ENCODE measurements around the gene PITX3.

The PITX3 gene

DNA sequence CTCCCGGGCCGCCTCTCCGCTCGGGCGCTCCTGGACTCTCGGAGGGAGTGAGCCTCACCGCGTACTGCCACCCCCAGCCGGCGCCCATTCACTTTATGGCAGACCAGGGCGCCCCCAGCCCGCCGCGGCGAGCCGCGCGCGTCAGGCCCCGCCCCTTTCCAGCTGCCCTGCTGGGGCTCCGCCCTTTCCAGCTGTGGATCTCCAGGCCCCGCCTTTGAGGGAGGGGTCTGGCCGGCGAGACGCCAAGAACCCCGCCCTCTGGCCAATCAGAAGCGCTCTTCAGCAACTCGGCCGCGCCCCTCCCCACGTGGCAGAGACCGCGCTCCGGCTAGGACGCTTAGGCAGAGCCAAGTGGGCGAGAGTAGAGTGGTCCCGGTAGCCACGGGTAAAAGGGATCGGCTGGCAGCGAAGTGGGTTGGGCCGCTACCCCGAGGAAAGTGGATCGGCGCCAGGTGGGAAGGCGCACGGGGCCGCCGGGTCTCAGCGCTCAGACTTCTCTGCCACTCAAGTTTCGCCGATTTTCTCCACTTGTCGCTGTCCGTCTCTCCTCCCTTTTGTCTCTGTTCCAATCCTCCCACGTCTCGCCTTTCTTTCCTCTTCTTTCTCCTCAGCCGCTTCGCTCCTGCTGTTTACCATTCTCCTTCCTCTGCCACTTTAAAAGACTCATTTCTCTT, at the start of gene PITX3:
Gene PITX3, minus strand, starts transcription at position 69 of the 674 bp plus-strand sequence. CDS start 9,432 bp downstream, outside the sequence.
- H3K4me3 ChIP-seq (ENCODE audit: low read depth, low read length): peak within 1 kb of the TSS; percentile 47
- TF ChIP-seq, protein P1, sequence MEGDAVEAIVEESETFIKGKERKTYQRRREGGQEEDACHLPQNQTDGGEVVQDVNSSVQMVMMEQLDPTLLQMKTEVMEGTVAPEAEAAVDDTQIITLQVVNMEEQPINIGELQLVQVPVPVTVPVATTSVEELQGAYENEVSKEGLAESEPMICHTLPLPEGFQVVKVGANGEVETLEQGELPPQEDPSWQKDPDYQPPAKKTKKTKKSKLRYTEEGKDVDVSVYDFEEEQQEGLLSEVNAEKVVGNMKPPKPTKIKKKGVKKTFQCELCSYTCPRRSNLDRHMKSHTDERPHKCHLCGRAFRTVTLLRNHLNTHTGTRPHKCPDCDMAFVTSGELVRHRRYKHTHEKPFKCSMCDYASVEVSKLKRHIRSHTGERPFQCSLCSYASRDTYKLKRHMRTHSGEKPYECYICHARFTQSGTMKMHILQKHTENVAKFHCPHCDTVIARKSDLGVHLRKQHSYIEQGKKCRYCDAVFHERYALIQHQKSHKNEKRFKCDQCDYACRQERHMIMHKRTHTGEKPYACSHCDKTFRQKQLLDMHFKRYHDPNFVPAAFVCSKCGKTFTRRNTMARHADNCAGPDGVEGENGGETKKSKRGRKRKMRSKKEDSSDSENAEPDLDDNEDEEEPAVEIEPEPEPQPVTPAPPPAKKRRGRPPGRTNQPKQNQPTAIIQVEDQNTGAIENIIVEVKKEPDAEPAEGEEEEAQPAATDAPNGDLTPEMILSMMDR (IDR thresholded peaks at IDR 0.05; ENCODE audit: control insufficient read depth, extremely low read depth, insufficient read depth): no peak
- DNase-seq (ENCODE audit: low read depth): no peak

DNA sequence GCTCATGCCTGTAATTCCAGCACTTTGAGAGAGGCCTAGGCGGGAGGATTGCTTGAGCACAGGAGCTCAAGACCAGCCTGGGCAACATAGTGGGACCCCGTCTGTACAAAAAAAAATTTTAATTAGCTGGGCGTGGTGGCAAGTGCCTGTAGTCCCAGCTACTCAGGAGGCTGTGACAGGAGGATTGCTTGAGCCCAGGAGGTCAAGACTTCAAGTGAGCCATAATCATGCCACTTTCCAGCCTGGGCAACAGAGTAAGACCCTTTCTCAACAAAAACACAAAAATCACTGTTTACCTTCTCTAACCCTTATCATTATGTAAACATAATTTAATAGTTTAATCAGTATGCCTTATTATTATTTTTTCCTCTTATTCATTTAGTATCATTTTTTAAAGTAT, 48.5 kb upstream of the PITX3 start:
- no peak for DNase-seq (ENCODE audit: low read depth)
- TF ChIP-seq, protein P1 (IDR thresholded peaks at IDR 0.05; ENCODE audit: control insufficient read depth, extremely low read depth, insufficient read depth): no peak
- H3K4me3 ChIP-seq (ENCODE audit: low read depth, low read length): no peak overlapping the region

DNA sequence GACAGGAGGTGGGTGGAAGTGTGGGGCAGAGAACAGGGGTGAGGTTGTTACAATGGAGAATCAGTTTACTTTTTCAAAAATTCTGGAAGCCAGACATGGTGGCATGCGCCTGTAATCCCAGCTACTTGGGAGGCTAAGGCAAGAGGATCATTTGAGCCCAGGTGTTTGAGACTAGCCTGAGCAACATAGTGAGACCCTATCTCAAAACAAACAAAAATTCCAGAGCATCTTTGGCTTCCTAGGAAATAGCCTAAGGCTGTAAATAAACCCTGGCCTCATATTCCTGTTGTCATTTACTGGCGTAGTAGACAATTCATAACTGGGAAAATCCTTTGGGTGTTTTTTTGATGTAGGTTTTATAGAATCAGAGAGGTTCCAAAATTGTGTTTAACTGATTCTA, 48.0 kb upstream of the PITX3 start:
- TF ChIP-seq, protein P1 (IDR thresholded peaks at IDR 0.05; ENCODE audit: control insufficient read depth, extremely low read depth, insufficient read depth): no peak
- no peak for DNase-seq (ENCODE audit: low read depth)
- no peak overlapping the region for H3K4me3 ChIP-seq (ENCODE audit: low read depth, low read length)

DNA sequence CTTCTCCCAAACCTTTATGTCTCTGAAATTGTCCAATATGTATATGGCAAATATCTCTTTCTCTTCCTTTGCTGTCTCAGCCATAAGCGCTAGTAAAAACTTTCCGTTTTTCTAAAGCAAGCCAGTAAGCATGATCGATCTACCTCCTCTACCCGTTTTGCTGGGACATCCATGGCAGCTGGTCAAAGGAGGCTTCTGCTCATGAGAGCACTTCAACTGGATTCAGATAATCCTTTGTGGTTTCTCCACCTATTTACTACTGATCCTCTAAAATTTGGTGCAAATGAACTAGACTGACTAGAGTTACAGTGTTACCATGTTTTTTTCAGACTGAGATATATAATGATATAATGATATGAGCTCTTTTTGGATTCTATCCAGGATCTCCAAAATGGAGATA, 46.7 kb upstream of the PITX3 start:
- H3K4me3 ChIP-seq (ENCODE audit: low read depth, low read length): no peak overlapping the region
- DNase-seq (ENCODE audit: low read depth): no peak
- TF ChIP-seq, protein P1 (IDR thresholded peaks at IDR 0.05; ENCODE audit: control insufficient read depth, extremely low read depth, insufficient read depth): no peak

DNA sequence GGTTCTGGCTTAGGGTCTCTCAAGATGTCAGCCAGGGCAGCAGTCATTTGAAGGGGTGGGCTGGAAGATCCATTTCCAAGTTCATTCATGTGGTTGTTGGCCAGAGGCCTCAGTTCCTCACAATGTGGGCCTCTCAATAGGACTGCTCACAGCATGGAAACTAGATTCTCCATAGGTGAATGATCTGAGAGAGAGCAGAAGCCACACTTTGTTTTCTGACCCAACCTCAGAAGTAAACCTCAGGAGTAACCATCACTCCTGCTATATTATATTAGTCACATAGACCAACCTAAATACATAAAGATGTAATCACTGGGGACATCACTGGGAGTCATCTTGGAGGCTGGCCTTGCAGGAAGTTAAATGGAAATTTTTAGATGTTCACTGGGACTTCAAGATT, 46.2 kb upstream of the PITX3 start:
- TF ChIP-seq, protein P1 (IDR thresholded peaks at IDR 0.05; ENCODE audit: control insufficient read depth, extremely low read depth, insufficient read depth): no peak
- no peak overlapping the region for H3K4me3 ChIP-seq (ENCODE audit: low read depth, low read length)
- no peak for DNase-seq (ENCODE audit: low read depth)

DNA sequence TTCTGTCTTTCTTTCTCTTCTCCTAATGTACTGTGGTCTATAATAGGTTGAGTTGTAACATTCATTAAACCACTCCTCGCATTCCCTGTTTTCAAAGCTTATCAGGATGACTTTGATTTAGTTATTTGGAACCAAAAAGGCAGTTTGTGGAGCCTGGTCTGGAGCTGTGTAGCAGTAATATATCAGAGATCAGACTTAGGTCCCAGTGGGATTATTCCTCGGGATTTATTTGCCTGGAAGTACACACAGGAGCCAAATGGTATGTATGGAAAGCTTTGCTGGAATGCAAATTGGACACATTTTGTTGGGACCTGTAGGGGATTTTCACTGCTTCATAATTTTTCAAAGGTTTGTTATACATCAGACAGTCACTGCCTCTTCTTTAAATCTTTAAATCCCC, 44.9 kb upstream of the PITX3 start:
- H3K4me3 ChIP-seq (ENCODE audit: low read depth, low read length): no peak overlapping the region
- no peak for DNase-seq (ENCODE audit: low read depth)
- TF ChIP-seq, protein P1 (IDR thresholded peaks at IDR 0.05; ENCODE audit: control insufficient read depth, extremely low read depth, insufficient read depth): no peak

DNA sequence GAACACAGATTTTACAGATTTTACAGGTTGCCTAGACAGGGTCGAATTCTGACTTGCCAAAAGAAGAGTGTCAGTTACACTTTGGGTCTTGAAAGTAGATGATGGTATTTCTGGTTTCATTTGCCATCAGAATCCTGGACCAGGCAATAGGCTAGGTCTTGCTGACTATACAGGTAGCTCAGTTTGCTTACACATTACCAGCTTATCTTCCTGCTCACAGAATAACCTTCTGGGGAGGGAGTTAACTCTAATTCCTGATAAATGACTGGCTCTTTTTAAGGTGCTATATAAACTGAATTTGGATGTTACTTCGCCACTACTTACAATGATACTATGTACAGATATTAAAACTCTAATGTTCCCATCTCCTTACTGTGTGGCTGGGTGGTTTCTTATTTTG, 43.8 kb upstream of the PITX3 start:
- no peak for DNase-seq (ENCODE audit: low read depth)
- no peak overlapping the region for H3K4me3 ChIP-seq (ENCODE audit: low read depth, low read length)
- TF ChIP-seq, protein P1 (IDR thresholded peaks at IDR 0.05; ENCODE audit: control insufficient read depth, extremely low read depth, insufficient read depth): no peak
